ENCODE results near the gene ABHD8. TPM values are rescaled to one million over a fixed set of nuclear protein-coding genes. Genes with fewer than 3 reads are reported as not detected.

Gene ABHD8
- total RNA-seq, 2 donors from 2014 or later: 11.8 to 15.8 TPM

GRCh38 chr19:17347361-17347760, 44.1 kb upstream of the ABHD8 start:
- Histone ChIP-seq H3K27ac (peak overlapping the region; percentile 63 to 66), H3K4me3 (no peak overlapping the region), H3K36me3 (no peaks in the 10 kb centered on the region), H3K9me3 (no peaks in the 10 kb centered on the region), H3K4me1 (peaks cover 0 to 37% of the 10 kb centered on the region in 2 donors), H3K27me3 (no peaks in the 10 kb centered on the region)
- DNase-seq (ENCODE audit: low spot score): no peak
- TF ChIP-seq CTCF (IDR thresholded peaks at IDR 0.05): no peak

DNA sequence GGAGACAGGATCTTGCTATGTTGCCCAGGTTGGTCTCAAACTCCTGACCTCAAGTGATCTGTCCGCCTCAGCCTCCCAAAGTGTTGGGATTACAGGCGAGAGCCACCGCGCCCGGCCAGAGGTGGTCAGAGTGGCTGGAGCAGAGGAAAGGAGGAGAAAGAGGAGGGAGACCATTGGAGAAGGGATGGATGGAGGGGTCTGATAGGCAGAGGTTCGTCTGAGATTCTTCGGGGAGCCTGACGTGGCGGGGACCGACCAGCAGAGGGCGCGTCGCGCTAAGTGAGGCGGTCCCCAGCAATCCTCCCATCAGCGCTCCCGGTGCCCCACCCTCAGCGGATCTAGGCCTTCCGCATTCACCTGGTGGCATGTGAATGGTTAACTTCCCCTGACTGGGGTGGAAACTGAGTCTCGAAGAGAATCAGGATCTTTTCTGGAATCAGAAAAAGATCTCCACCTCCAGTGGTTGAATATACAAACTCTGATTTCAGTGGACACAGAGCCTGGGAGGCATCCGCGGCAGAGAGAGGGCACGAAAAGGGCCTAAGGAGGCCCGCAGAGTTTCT, 43.0 kb upstream of the ABHD8 start:
- H3K4me1 ChIP-seq: peaks cover 0 to 36% of the 10 kb centered on the region in 2 donors

GRCh38 chr19:17341845-17342244, 38.6 kb upstream of the ABHD8 start:
- Histone ChIP-seq H3K27me3 (no peaks in the 10 kb centered on the region), H3K4me1 (peaks cover 0 to 22% of the 10 kb centered on the region in 2 donors), H3K27ac (no peak overlapping the region), H3K36me3 (no peaks in the 10 kb centered on the region), H3K4me3 (no peak overlapping the region), H3K9me3 (no peaks in the 10 kb centered on the region)
- TF ChIP-seq CTCF (IDR thresholded peaks at IDR 0.05): no peak
- no peak for DNase-seq (ENCODE audit: low spot score)

More for the DNA sequence above, 43.0 kb upstream of the ABHD8 start:
- H3K36me3 ChIP-seq: no peaks in the 10 kb centered on the region
- H3K9me3 ChIP-seq: no peaks in the 10 kb centered on the region
- no peak overlapping the region for H3K4me3 ChIP-seq
- peak overlapping the region; percentile 63 to 66 for H3K27ac ChIP-seq
- H3K27me3 ChIP-seq: no peaks in the 10 kb centered on the region
- peak; percentile 81 for DNase-seq (ENCODE audit: low spot score)
- peak; percentile 90 to 95 for TF ChIP-seq CTCF (IDR thresholded peaks at IDR 0.05)

GRCh38 chr19:17341386-17341785, 38.2 kb upstream of the ABHD8 start:
- Histone ChIP-seq H3K4me3 (no peak overlapping the region), H3K4me1 (peaks cover 0 to 18% of the 10 kb centered on the region in 2 donors), H3K27ac (no peak overlapping the region), H3K27me3 (no peaks in the 10 kb centered on the region), H3K36me3 (no peaks in the 10 kb centered on the region), H3K9me3 (no peaks in the 10 kb centered on the region)
- no peak for TF ChIP-seq CTCF (IDR thresholded peaks at IDR 0.05)
- no peak for DNase-seq (ENCODE audit: low spot score)

- Histone ChIP-seq H3K27me3 (no peaks in the 10 kb centered on the region), H3K9me3 (no peaks in the 10 kb centered on the region), H3K4me3 (no peak overlapping the region), H3K27ac (no peak overlapping the region), H3K4me1 (peaks cover 0 to 19% of the 10 kb centered on the region in 2 donors), H3K36me3 (no peaks in the 10 kb centered on the region)
- TF ChIP-seq CTCF (IDR thresholded peaks at IDR 0.05): no peak
- no peak for DNase-seq (ENCODE audit: low spot score)
These were observed 37.7 kb upstream of the ABHD8 start for GRCh38 chr19:17340871-17341357.
